Stimulated activated naive CD4-positive, alpha-beta T cell treated with Interleukin-2 at 50 U/mL for 16 hours (primary cell): ENCODE results near the gene VENTX.

Experiments used
- DNase-seq: peaks from one replicate; lab custom pipeline; 2025; lab: John Stamatoyannopoulos, UW

The VENTX gene

GRCh38 chr10:133285217-133285616, 47.6 kb downstream of the VENTX start:
- DNase-seq: no peak

- DNase-seq: no peak
Measured at GRCh38 chr10:133286366-133286765, 48.7 kb downstream of the VENTX start.

- no peak for DNase-seq
Measured at GRCh38 chr10:133287832-133288500, 50.3 kb downstream of the VENTX start.

GRCh38 chr10:133289761-133290160, 52.1 kb downstream of the VENTX start:
- no peak for DNase-seq
